Stimulated activated CD8-positive, alpha-beta memory T cell treated with anti-CD3 and anti-CD28 coated beads, Interleukin-15, amount 100 ng/mL, for 24 hours (primary cell): ENCODE data around the gene DIS3L2.
"Not testable (repeated sequence)": the region's sequence is repeated elsewhere in the genome, so short reads cannot be mapped to it uniquely, and the experiment has no call there.

Experiments
- DNase-seq: peaks from one replicate; pipeline ENCODE4 v3.0.0-alpha.2; 2020; ENCODE audit warnings: low read depth

The DIS3L2 gene

DNA sequence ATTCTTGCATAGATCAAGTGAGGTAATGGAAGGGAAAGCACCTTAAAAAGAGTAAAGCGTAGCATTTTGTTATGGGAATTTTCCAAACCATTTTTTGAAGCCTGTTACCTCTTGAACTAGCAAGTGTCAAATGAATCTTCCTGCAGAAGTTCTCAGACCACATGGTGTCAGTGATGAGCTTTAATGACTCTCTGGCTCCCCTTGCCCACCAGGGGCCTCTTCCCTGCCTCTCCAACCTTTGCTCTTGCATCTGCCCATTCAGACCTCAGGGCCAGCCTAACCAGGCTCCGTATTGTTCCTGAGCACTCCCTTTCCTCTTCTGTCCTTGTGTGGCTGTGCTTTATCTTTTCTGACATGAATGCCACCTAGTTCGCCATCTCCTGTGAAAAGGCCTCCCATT, 155.9 kb downstream of the DIS3L2 start:
- DNase-seq, result no peak

DNA sequence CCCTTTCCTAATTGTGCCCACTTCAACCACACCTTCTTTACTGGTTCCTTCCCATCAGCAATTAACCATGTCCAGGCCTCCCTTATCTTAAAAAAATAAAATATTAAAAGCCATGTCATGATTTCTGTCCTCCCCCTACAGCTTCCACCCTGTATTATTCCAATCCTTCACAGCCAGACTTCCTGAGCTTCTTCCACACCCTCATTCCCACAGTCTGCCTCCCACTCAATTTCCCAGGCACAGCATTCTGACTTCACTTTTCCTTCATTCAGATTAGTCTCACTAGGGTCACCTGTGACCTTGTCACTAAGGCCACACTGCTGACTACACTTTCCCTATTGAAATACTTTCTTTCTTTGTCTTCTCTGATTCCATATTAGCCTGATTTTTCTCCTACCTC, 159.4 kb downstream of the DIS3L2 start:
- DNase-seq, result no peak

DNA sequence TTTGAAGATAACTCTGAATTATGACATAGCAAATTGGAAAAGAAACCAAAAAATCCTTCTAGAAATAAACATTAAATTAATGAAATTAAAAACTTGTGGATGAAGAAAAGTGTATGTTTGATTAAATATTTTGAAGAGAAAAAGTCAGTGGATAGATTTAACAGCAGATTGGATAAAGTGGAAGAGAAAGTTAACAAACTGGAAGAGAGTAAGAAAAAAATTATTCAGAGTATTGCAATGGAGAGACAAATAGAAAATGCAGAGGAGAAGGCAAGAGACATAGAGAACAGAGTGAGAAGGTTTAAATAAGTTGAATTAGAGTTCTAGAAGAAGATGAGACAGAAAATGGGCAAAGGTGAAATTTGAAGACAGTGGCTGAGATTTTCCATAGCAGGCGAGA, 162.8 kb downstream of the DIS3L2 start:
- DNase-seq, result no peak

DNA sequence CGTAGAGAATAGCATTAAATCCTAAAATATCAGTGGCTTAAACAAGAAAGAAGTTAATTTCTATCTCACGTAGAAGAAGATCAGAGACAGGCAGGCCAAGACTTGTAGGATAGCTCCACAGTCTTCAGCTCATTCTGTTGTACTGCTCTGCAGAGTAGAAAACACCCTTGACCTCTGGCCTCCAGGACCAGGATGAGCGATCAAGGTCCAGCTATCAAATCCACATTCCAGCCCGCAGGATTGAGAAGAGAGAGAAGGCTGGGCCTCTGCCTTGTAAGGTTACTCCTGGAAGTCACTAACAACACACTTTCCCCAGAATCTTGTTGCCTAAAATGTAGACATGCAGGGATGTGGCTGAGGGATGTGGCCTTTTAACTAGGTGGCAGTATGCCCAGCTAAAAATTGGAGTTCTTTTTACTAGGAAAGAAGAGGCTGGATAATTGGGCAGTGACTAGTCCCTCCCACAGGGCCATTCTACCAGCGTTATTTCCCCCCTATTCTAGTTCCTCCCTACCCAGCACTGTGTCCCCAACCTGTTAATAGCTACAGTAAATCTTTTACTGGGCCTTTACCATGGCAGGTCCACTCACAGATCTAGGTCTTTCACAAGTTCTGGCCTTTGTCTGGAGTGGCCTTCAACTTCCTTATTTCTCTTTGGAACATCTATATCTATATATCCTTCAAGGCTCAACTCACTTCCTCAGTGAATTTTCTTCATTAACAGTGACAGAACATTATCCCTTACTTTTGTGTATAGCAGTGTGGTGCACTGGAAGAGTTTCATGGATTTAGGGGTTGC, 165.0 kb downstream of the DIS3L2 start:
- no peak for DNase-seq

DNA sequence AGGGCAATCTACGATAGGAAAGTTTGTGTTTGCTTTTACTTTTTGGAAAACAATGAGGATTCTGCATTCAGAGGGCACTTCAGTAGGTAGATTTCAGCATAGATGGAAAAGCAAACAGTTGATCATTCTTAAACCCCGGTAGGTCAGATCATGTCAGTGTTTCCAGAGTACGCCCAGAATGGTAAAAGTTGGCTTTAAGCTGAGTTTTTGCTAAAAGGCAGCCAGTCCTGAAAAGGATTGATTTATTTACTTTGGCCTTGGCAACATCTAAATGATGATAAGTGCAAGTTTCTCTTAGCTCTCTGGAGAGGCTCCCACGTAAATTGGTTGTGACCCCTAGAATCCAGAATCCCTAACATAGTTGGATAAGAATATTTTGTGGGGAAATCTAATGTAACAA, 168.0 kb downstream of the DIS3L2 start:
- DNase-seq, result no peak

DNA sequence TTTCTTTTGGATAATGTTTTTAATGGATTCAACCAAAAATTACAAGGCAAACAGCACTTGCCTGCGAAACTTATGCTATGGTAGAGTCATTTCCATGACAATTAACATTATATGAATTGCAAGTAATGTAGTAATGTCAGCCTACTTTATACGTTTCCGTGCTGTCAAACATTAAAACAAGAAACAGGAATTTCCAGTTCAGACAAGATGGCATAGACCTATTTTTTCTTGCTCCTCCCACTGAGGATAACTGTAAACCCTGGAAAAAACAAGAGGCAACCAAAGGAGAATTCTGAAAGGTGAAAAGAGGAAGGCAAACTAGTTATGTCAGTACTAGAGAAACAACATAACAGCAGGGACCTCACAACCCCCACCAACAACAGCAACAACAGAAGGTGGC, 170.7 kb downstream of the DIS3L2 start:
- no peak for DNase-seq

DNA sequence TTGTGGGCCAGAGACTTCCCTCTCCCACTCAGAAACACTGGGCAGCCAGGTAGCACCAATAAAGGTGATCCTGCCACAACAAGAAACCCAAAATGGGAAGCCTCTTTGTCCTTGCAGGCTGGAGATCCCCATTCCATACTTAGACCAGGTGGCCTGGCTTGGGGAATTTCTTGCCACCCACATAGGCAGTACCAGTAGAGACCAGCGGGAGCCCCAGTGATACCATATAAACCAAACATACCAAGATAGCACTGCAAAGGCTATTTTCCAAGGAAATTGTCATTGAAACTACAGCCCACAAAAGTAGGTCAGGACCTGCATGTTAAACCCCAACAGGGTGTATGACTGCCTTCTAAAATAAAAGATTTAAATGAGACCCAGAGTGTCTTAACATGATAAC, 171.6 kb downstream of the DIS3L2 start:
- no peak for DNase-seq

DNA sequence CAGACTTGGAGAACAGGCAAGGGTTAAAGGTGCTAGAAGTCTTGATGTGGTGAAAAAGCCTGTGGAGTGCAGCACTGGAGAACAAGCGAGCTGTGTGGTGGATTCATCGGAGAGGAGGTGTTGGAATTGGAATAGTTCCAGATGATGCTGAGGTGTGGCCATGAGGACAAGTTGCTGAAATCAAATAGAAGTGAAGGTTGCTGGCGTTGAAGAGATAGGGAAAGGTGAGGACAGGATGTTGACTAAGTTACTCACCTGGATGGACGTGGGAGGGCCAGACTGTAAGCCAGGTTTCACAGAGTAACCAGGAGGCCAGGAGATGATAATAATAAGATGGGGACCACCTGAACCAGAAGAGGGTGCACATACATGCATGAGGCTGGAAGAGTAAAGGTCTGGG, 173.4 kb downstream of the DIS3L2 start:
- no peak for DNase-seq

DNA sequence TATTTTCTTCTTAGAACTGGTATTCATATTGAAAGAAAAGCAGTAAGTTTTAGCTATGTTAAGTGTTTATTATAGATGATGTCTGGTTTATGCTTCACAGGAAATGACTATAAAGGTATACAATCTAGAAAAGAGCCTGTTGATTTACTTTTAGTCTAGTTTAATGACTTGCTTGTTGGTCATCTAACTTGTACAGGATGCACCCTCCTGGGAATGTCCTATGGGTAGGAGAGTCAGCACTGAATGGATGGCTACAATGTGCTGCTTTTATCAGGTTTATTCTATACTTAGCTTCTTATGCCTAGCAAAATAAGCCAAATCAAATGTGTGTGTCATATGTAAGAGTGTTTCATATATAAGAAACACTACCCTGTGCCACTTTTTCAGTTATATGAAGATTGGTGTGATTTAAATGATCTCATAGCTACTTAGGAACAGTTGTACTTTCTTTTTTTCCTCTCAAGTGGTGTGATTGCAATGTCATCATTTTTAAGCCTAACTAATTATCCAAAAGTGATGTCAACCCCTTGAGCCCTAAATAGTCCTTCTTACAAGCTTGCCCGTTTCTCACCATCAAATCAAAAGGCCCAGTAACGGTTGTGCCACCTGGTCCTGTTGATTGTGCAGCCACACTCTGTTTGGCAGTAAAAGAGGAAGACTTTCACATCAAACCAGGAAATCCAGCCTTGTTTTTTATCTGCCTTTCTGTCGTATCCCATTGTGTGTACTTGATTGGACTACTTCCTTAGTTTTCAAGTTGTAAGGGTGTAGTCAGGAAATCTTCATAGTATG, 176.0 kb downstream of the DIS3L2 start:
- DNase-seq, result no peak

DNA sequence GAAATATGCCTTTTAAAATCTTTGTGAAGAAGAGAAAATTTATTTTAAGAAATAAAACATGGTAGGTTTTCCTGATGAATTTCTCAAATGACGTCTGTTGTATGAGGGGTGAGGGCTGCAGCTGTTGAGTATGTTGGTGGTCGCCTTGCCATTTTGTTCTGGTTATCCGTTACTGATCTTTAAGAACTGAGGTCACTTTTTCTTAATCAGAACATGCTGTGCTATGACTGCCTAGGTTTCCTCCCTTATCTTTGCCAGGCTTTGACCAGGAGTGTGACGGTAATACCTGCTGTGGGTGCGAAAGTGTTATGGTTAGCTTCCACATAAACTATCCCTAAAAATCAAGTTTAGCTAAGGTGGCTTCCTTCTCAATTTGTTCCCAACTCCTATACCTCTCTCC, 176.9 kb downstream of the DIS3L2 start:
- DNase-seq, result no peak

DNA sequence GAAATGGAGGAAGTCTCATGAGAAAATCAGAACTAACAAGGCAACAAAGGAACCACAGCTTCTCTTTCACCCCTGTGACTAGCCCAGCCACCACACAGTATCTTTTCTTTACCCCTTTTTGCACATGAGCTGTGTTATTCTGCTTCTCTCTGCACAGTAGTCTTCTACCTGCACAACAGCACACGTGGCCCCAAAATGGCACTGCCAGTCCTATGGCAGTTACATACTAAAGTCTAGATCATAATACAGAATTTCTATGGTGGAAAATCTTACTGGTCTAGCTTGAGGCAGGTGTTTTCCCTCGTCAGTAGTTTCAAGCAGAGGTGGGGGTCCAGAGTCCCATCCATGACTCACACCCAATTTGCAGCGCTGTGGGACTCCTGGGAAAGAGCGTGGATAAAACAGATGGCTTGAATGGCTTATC, 177.7 kb downstream of the DIS3L2 start:
- no peak for DNase-seq

DNA sequence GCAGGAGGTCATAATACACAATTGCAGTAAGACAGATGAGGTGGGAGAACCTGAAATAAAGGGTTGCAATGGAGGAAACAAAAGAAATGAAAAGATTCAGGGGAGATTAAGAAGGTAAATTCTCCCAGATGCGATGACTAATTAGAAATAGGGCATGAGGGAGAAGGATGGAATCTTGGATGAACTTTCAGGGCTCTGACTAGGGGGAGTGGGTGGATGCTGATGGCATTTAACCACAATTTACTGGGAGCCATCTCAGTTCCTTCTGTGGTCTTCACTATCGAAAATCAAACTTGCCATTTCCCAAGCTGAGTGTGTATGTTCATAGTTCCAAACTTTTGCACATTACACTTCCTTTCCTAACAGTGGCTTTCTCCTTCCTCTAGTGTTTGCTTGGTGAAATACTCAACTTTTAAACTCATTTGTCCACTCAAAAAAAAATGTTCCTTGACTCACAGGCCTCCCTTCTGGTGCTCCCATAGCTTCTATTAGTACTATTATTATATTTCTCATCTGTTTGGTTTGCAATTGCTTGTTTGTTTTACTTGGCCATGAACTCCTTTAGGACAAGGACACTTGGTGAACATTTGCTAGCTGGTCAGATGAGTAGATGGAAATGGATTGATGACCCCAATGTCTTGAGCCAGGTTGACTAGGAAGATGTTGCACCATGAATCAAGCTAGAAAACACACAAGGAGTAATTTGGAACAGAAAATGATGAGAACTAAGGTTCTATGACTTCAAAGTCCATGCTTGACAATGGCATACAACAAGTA, 178.5 kb downstream of the DIS3L2 start:
- no peak for DNase-seq

DNA sequence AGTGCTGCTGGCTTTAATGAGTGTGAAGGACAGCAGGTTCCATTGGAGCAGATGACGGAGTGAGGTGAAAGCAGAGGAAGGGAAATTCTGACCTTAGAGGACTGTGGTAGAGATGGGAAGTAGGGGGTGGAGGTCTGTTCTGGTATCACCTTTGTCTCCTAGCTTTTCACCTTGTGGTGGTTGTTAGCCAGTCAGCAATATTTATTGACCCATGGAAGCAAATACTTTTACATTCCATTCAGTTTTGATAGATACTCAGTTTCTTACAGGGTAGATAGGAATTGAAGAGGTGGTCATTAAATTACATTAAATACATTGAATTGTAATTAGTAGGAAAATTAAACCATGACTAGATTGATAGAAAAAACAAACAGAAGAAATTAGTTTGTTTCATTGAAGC, 180.1 kb downstream of the DIS3L2 start:
- no peak for DNase-seq

DNA sequence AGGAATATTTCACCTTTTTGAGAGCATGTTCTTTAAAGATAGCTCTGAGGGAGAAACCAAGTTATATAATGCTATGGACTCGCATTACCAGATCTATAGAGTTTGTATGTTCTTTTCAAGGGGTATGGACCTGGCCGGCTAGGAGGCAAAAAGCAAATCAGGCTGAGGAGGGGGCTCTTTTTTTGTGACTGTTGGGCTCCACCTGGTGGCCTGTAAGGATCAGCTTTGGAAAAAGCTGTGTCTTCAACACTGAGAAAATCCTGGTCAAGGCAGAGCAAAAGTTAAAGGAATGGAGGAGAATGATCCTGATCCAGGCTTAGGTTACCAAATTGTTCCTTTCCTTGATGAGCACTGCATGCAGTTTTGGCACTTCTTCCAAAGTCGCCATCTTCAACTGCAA, 180.5 kb downstream of the DIS3L2 start:
- DNase-seq, result no peak

DNA sequence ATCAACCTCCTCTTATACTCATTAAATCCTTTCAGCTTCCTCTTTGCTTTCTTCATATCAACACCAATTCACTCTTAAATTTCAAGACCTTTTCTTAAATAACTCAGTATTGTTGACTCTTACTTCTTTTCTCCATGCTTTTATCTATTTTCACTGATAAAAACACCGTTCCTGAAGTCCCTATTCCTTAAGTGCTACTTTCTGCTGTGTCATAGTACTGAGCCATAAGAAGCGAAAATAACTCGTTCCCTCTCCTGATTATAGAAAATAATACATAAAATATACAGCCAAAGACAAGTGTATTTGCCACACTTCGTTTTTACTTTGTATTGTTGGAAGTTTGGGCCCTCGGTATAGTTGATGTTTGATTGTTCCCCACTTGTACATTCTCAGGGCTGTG, 181.0 kb downstream of the DIS3L2 start:
- DNase-seq, result no peak

DNA sequence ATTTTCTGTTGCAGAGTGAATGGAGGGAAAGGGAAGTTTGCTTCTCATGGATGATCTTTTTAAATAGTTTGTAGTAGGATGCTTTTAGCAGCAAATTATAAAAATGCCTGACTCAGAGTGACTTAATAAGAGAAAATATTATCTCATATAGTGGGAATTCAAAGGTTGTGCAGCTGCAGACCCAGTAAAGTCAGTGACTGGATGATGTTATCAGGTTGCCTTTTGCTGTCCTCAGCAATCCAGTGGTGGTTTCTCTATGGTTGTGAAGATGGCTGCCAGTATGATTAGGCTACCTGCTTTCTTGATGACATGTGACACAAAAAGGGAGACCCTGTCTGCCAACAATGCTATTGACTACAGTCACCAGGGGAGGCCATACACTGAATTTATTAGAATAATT, 184.8 kb downstream of the DIS3L2 start:
- DNase-seq, result no peak

DNA sequence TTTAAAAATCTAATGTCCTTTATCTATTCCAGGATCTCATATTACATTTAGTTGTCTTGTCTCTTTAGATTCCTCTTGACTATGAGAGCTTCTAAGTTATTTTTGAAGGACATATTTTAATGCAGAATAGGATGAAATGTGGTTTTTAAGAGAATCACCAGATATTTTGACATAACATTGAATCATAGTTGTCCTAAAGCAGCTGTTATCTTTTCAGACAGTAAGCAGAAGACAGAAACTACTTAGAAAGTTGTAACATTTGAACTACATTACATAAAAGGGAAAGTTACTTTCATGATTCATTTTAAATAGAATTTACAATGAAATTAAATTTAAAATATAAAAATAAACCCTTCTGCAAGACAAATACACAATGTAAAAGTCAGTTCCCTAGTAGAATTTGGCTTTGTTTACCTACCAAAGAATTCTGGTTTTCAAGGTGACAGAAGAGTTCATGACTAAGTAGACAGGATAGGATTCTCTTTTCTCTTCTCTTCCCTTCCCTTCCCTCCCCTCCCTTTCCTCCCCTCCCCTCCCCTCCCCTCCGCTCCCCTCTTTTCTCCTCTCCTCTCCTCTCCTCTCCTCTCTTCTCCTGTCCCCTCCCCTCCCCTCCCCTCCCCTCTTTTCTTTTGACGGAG, 186.0 kb downstream of the DIS3L2 start:
- DNase-seq, result no peak

DNA sequence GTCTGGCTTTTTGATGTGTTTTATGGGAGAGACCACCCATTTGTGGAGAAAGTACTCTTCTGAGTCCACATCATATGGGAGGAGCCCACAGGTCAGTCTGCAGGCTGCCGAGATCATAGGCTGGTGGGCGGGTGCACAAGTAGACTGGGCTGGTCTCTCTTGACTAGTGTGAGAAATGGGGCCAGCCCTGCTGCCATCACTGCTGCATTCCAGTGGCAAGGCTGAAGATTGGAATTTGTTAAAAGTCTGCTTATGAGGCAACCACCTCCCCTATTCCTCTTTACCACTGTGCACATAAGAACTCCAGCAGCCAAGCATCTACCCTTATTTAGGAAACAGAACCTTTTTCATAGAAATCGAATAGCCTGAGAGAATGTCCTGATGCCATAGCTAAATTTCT, 200.7 kb downstream of the DIS3L2 start:
- no peak for DNase-seq

DNA sequence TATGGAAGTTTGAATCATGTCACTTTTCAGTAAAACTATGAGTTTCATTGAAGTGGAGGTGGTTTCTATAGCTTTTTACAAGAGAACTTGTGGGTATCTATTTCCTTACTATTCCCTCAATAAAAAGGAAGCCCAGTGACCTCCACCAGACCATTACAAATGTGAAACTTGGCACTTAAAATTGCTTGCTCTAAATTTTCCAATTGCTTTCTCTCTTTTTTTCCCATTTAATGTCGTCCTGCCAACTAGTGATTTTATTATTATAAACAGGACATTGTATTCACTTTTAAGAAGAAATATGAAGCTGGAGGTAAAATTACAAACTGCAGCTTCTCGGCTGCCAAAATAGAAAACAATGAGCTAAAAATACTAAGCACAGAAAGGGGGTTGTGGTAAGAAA, 208.9 kb downstream of the DIS3L2 start:
- no peak for DNase-seq

DNA sequence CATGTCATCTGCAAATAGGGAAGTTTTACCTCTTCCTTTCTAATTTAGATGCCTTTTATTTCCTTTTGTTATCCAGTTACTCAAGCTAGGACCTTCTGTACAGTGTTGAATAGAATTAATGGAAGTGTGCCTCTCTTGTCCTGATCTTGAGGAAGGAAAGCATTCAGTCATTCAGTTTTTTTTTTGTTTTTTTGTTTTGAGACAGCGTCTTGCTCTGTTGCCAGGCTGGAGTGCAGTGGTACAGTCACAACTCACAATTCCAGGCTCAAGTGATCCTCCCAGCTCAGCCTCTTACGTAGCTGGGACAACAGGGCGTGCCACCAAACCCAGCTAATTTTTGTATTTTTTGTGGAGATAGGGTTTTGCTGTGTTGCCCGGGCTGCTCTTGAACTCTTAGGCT, 213.1 kb downstream of the DIS3L2 start:
- no peak for DNase-seq

DNA sequence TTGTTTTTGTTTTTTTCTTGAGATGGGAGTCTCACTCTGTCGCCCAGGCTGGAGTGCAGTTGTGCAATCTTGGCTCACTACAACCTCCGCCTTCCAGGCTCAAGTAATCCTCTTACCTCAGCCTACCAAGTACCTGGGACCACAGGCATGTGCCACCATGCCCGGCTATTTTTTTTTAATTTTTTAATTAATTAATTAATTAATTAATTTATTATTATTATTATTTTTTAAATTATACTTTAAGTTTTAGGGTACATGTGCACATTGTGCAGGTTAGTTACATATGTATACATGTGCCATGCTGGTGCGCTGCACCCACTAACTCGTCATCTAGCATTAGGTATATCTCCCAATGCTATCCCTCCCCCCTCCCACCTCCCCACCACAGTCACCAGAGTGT, 215.1 kb downstream of the DIS3L2 start:
- not testable (repeated sequence) for DNase-seq

DNA sequence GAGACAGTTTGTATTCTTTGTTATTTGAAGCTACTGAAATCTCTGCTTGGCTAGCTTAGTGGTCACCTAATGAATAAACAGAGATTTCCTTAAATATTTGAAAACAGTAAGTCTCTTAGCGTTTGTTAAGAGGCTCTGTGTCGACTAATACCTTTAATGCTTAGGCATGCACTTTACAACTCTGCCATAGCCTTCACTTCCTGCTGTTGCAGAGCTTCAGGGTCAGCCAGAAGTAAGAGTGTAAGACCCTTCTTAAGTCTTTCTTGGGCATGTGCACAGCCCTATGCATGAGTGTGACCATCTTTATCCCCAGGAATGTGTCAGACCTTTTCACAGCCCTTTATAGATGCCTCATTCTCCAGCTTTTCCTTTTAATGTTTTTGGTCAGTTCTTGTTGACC, 221.8 kb downstream of the DIS3L2 start:
- DNase-seq, result no peak
